HG03442 (cell line): ENCODE results near the gene PLCB3.
"Not testable (repeated sequence)": the region's sequence is repeated elsewhere in the genome, so short reads cannot be mapped to it uniquely, and the experiment has no call there.

Experiments used
- ATAC-seq: cut with Tn5 transposase; IDR thresholded peaks from one replicate; pipeline ENCODE4 v1.9.1; 2021; ENCODE audit warnings: mild to moderate bottlenecking, moderate library complexity; ENCODE audit not compliant: unreplicated experiment

Gene PLCB3

DNA sequence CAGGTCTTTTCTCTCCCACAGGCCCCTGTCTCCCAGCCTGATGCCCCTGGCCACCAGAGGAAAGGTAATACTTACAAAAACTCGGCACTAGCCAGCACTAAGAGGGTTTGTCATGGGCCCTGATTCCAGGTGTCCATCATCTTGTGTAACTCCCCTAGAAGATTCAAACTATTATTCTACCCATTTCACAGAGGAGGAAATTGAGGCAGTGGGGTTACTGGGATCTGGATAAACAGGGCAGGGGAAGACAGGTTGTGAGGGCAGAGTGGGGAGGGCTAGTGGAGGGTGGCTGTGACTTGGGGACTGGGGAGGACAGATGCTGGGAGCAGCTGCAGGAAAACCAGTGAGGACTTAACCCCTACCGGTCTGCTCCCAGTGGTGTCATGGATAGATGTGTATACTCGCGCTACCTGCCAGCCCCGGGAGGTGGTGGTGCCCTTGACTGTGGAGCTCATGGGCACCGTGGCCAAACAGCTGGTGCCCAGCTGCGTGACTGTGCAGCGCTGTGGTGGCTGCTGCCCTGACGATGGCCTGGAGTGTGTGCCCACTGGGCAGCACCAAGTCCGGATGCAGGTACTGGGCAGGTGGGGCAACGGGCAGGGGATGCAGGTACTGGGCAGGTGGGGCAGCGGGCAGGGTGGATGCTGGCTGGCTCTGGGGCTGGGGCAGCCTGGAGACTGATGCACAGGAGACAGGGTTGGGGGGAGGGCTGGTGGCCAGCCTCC, 15.7 kb upstream of the PLCB3 start:
- ATAC-seq: no peak

DNA sequence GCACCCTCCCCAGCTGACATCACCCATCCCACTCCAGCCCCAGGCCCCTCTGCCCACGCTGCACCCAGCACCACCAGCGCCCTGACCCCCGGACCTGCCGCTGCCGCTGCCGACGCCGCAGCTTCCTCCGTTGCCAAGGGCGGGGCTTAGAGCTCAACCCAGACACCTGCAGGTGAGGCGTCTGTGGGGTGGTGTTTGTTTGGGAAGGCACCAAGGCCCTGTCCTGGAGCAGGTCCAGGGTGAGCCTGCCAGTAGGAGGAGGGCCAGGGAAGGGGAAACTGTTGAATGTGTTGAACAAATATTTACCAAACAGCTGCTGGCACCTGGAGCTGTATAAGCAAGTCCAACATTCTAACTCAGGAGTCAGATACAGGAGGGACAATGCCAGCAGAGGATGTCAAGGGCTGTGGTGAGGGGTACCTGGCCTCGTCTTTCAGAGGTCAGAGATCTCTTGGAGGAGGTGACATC, 13.8 kb upstream of the PLCB3 start:
- ATAC-seq: no peak

GRCh38 chr11:64238076-64238475, 13.3 kb upstream of the PLCB3 start:
- no peak for ATAC-seq

DNA sequence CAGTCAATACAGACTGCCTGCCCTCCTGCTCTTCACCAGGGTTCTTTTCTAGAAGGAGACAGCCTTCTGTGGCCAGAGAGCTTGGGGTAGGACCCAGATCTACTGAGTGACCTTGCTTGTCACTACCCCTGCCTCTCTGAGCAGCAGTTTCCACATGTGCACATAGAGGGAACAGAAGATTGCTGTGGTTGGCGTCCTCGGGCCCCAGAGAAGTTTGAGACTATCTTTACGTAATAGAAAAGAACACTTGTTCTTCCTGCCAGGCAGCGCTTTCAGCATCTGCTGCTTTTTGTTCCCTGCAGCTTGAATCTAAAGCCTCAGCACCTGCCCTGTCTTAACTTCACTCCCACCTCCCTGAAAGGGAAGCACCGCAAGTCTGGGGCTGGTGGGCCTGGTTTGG, 12.3 kb upstream of the PLCB3 start:
- no peak for ATAC-seq

DNA sequence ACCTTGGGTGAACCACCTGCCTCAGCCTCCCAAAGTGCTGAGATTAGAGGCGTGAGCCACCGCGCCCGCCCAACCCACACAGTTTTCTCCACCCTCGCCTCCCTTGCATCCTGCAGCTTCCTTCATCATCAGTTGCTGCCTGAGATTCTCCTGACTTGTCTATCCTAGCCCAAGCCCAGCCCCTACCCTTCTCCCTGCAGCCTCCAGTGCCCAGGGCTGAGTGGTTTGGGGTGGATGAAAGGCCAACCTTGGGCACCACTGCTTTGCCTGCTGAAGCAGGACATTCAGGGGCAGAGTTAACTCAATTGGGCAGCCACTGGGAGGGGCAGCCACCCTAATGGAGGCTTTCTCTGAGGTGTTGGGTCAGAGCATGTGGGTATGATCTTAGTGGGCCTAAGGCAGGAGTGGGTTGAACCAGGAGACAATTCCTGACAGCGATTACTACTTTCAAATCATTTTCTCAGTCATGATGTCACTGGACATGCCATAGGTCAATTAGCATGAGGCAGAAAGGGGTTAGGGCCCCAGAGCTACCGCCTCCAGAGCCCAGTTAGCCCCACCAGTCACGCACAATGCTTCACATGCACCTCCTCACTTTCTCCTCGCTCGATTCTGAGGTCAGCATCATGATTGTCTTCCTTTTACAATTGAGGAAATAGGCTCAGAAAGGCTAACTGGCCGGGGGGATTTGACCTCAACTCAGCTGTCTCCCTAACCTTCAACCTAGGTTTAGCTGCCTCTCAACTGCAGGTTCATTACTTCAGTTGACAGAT, 11.5 kb upstream of the PLCB3 start:
- no peak for ATAC-seq

- ATAC-seq: peak; percentile 47
Observed at GRCh38 chr11:64240435-64241240, 10.7 kb upstream of the PLCB3 start, which contains the start of gene FKBP2. TSS of gene FKBP2 (plus strand) at chr11:64241095. CDS start at chr11:64242388, 1,293 bp downstream.

DNA sequence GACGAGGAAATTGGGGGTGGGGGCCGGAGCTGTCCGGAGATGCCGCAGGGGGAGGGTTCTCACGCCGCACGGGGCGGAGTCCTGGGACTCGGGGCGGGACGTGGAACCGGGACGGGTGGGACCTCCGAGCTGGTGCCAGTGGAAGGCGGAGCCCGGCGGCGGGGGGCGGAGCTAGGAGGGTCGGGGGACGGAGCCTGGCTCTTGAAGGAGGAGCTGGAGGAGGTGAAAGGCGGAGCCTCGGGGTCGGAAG, 10.2 kb upstream of the PLCB3 start:
- ATAC-seq: peak; percentile 63

DNA sequence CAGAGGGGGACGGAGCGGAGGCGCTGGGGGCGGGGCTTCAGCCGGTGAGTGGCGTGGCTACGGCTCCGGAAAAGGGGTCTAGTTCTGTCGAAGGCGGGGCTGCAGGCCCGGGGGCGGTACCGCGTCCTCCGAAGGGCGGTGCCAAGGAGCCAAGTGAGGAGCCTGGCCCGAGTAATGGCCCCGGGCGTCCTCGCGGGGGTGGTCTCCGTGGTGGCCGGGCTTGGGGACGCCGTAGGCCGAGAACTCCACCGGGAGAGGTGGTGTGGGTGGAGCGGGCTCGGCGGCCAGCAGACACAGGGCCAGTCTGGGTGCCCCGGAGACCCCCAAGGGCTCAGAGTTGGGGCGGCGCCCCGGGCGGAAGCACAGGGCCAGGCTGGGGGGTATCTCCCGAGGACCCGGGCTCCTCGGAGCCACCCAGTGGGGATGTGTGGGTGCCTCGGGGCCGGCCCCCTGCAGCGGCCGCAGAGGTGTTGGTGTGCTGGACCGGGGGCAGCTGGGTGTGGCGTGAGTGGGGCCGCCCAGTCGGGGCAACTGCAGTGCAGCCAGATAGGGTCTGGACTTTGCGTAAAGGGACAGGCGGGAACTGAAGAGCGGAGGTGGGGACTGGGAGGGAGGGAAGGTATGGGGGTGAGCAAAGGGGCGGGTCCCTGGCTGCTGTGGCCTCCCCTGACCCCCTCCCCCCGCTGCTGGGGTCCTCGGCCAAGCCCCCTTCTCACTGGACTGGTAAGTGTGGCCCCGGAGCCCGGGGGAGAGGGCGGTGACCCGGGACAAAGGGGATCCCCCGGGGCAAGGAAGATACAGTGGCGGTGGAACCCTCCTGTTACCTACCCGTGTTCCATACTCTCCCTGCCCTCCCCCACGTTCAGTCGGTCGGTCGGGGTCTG, 9.6 kb upstream of the PLCB3 start:
- no peak for ATAC-seq

DNA sequence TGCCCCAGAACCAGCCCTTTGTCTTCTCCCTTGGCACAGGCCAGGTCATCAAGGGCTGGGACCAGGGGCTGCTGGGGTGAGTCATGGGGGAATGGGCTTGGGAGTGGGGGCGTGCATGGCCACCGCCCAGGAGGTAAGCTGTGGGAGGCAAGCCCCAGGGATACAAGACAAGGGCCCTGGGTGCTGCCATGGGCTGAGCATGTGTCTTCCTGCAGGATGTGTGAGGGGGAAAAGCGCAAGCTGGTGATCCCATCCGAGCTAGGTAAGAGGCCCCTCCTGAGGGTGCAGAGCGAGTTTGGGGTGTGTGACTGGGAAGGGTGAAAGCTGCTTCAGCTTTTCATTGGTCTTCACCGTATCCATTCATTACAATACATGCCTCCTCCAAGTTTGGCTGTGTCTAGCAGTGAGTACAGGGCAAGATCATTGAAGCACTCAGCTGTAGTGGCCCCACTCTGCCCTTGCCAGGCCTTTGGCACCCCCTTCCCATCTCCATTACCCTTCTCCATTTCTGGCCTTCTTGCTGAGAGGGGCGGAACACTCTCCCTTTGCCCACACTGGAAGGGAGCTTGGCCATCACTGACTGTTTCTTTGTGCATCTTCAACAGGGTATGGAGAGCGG, 8.0 kb upstream of the PLCB3 start:
- ATAC-seq: no peak

DNA sequence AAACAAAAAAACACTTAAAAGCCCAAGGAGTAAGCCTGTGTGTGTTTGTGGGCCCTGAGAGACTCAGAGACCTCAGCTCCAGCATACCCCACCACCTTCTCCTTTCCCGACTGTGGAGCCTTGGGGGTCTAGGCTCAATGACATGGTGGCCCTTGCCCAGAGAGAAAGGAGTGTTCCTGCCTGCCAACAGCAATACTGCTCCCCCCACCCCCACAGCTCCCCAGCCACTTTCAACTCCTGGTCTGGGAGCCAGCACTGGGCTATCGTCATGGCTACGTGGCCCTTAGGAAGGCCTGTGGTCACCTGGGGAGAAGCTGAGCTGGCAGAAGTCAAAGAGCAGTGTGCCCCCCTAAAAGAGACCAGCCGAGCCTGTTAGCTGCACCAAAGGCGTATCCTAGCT, 7.2 kb upstream of the PLCB3 start:
- no peak for ATAC-seq

- no peak for ATAC-seq
Observed at GRCh38 chr11:64244966-64245365, 6.4 kb upstream of the PLCB3 start.

DNA sequence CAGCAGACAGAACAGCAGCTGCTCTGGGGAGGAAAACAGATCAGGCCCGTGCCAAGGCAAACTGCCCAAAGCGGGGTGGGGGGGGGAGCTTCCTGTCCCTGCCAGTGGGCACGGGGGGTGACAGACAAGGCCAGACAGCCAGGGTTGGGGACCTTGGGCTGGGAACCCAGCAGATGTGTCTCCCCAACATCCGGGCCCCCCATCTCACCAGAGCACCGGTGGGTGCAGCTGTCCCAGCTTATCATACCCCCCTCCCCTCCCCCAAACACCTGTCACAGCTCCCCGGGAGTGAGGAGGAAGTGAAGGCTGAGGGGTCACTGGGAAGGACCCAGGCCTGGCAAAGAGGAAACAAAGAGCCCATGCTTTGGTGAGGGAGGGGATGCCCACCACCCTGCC, 5.9 kb upstream of the PLCB3 start:
- no peak for ATAC-seq

GRCh38 chr11:64245797-64246620, 5.3 kb upstream of the PLCB3 start:
- no peak for ATAC-seq

DNA sequence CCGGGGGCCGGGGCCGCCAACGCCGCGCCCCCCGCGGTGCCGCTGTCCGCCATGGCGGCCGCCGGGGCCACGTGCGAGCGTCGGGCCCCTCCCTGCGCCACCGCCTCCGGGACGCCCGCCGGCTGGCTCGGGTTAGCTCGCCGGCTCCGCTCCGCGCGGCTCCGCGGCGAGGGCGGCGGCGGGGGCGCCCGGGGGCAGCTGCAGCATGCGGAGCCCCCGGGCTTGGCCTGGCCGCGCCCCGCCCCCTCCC, 4.8 kb upstream of the PLCB3 start:
- ATAC-seq: not testable (repeated sequence)

GRCh38 chr11:64246871-64247728, 4.2 kb upstream of the PLCB3 start, which contains the start of gene PPP1R14B:
TSS of gene PPP1R14B (minus strand) at chr11:64246943. CDS start at chr11:64246673, 270 bp downstream.
- ATAC-seq: no peak

GRCh38 chr11:64247729-64248531, 3.4 kb upstream of the PLCB3 start:
- ATAC-seq: no peak

- no peak for ATAC-seq
Observed at GRCh38 chr11:64248578-64248977, 2.8 kb upstream of the PLCB3 start.

DNA sequence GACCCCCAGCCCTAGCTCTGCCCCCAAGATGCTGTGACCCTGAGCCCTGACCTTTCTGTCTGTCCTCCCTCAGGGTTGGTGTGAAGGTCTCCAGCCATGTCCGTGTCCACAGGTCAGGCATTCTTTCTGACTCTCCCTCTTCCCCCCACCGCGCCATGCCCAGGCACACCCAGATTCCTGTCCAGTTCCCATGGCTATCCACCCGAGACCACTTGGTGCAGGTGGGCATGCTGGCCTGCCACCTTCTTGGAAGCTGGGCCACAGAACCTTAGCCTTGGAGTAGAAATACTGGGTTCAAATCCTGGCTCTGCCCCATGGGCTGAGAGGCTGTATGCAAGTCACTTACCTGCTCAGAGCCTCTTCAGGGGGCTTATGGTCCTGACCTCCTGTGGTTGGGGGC, 2.3 kb upstream of the PLCB3 start:
- no peak for ATAC-seq
